Choroid plexus epithelial cell (primary cell): ENCODE results near the gene MARCHF5.
"Not testable (repeated sequence)": the region's sequence is repeated elsewhere in the genome, so short reads cannot be mapped to it uniquely, and the experiment has no call there.

Experiments used
- DNase-seq: peaks from one replicate; pipeline ENCODE4 v3.0.0-alpha.2; 2010; ENCODE audit warnings: low read depth
- H3K4me3 ChIP-seq: 2 replicates; pipeline ENCODE4 v1.5.1; 2011; ENCODE audit warnings: low read depth, mild to moderate bottlenecking, control low read depth, low read length, moderate library complexity
- CTCF ChIP-seq: conservative IDR thresholded peaks from 2 replicates; pipeline ENCODE4 v1.5.1; 2011; ENCODE audit warnings: low read depth, mild to moderate bottlenecking, control low read depth, inconsistent platforms, low read length, moderate library complexity

The MARCHF5 gene

GRCh38 chr10:92385831-92386230 is 94.9 kb downstream of the MARCHF5 start:
- no peak for DNase-seq
- no peak overlapping the region for H3K4me3 ChIP-seq
- TF ChIP-seq CTCF = no peak

GRCh38 chr10:92387289-92387940 is 96.4 kb downstream of the MARCHF5 start:
- no peak overlapping the region for H3K4me3 ChIP-seq
- no peak for TF ChIP-seq CTCF
- peak; percentile 75 for DNase-seq

GRCh38 chr10:92393173-92393572 is 102.2 kb downstream of the MARCHF5 start:
- H3K4me3 ChIP-seq, DNase-seq: not testable (repeated sequence)

- no peak for TF ChIP-seq CTCF
- no peak for DNase-seq
- H3K4me3 ChIP-seq = no peak overlapping the region
These were observed 104.3 kb downstream of the MARCHF5 start for GRCh38 chr10:92395271-92395670.

- not testable (repeated sequence) for DNase-seq, H3K4me3 ChIP-seq
These were observed 111.3 kb downstream of the MARCHF5 start for GRCh38 chr10:92402234-92402633.
